Endodermal cell (in vitro differentiated cells): ENCODE measurements around the gene ACAA2. TPM values are rescaled to one million over a fixed set of nuclear protein-coding genes. Genes with fewer than 3 reads are reported as not detected.

Experiments used
- DNase-seq: peaks from one replicate; pipeline ENCODE4 v3.0.0-alpha.2; 2017
- H3K27ac ChIP-seq: 2 replicates; pipeline ENCODE4 v1.5.1; 2013; ENCODE audit warnings: mild to moderate bottlenecking, low read depth, low read length, moderate library complexity
- H3K27me3 ChIP-seq: 2 replicates; pipeline ENCODE4 v1.6.1; 2013; ENCODE audit warnings: mild to moderate bottlenecking, low read length, moderate library complexity; ENCODE audit not compliant: insufficient read depth, control insufficient read depth, poor library complexity, severe bottlenecking
- H3K36me3 ChIP-seq: 2 replicates; pipeline ENCODE4 v1.7.0; 2013; ENCODE audit warnings: mild to moderate bottlenecking, low read length, moderate library complexity; ENCODE audit not compliant: control insufficient read depth, insufficient read depth
- H3K4me1 ChIP-seq: one replicate; pipeline ENCODE4 v1.7.0; 2013; ENCODE audit warnings: low read length; ENCODE audit not compliant: control insufficient read depth, insufficient read depth
- H3K4me3 ChIP-seq: 2 replicates; pipeline ENCODE4 v1.5.1; 2013; ENCODE audit warnings: mild to moderate bottlenecking, low read length, moderate library complexity
- H3K9ac ChIP-seq: 2 replicates; pipeline ENCODE4 v1.6.1; 2013; ENCODE audit warnings: mild to moderate bottlenecking, low read length, moderate library complexity; ENCODE audit not compliant: poor library complexity, severe bottlenecking; ENCODE audit errors: extremely low read depth
- H3K9me3 ChIP-seq: 2 replicates; pipeline ENCODE4 v1.6.1; 2013; ENCODE audit warnings: mild to moderate bottlenecking, low read length, moderate library complexity; ENCODE audit not compliant: control insufficient read depth
- H3K27ac Mint-ChIP-seq: 2 replicates; pipeline ENCODE4 v1.8.0; 2020; ENCODE audit warnings: mixed read lengths
- H3K27me3 Mint-ChIP-seq: 2 replicates; pipeline ENCODE4 v1.8.0; 2021; ENCODE audit warnings: mild to moderate bottlenecking, mixed read lengths; ENCODE audit not compliant: insufficient read depth
- H3K36me3 Mint-ChIP-seq: 2 replicates; pipeline ENCODE4 v1.8.0; 2020; ENCODE audit warnings: low read depth, mixed read lengths
- H3K4me1 Mint-ChIP-seq: 2 replicates; pipeline ENCODE4 v1.8.0; 2020; ENCODE audit warnings: mixed read lengths
- H3K4me3 Mint-ChIP-seq: 2 replicates; pipeline ENCODE4 v1.8.0; 2020; ENCODE audit warnings: mild to moderate bottlenecking, moderate library complexity, mixed read lengths
- H3K9me3 Mint-ChIP-seq: 2 replicates; pipeline ENCODE4 v1.8.0; 2020; ENCODE audit warnings: mild to moderate bottlenecking, mixed read lengths
- CTCF ChIP-seq: fragments of 200-600 bp; sonication (generic); conservative IDR thresholded peaks from 2 replicates; pipeline ENCODE4 v1.5.0; 2021; ENCODE audit warnings: antibody characterized with exemption, mild to moderate bottlenecking
- WGBS, 2 experiments: methylation state at CpG; one replicate each; pipeline versions ENCODE4 v1.1.5 to v1.1.7; 2013; ENCODE audit warnings: missing lambda C conversion rate in 2 of 2, mixed read lengths in 1 of 2; ENCODE audit not compliant: insufficient coverage in 1 of 2, insufficient read length in 1 of 2; 5-methylcytosine and 5-hydroxymethylcytosine counted together
- total RNA-seq, 2 donors: library from RNA; stranded (reverse); fragmentation: NEBNext Ultra II Directional in 1 of 2; extraction: Animal tissue kit (Norgen Biotek cat#: 25700) in 1 of 2; gene quantifications; 2 replicates in 1 of 2; 3 replicates in 1 of 2; pipeline ENCODE4 v1.2.1, GENCODE V29; 2021

Gene ACAA2
- total RNA-seq, 2 donors from 2014 or later: 128 to 131 TPM

DNA sequence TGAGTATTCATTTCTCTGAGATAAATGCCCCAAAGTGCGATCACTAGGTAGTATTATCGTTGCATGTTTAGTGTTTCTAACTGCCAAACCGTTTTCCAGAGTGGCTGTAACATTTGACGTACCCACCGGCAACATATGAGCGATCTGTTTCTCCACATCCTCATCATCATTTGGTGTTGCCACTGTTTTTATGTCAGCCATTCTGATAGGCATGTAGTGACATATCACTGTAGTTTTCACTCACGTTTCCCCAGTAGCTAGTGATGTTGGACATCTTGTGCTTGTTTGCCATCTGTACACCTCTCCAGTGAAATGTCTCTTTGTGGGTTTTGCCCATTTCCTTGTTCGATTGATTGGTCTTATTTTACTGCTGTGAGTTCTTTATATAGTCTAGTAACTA, 63.8 kb downstream of the ACAA2 start:
- Histone ChIP-seq H3K9ac (no peak overlapping the region), H3K4me3 (no peak overlapping the region), H3K36me3 (no peaks in the 10 kb centered on the region), H3K9me3 (peaks cover 3% of the 10 kb centered on the region), H3K27ac (no peak overlapping the region), H3K27me3 (no peaks in the 10 kb centered on the region), H3K4me1 (no peaks in the 10 kb centered on the region)
- Mint-ChIP-seq H3K9me3 (no peaks in the 10 kb centered on the region), H3K4me1 (peaks cover 6% of the 10 kb centered on the region), H3K36me3 (no peaks in the 10 kb centered on the region), H3K4me3 (no peak overlapping the region), H3K27me3 (peaks cover 5% of the 10 kb centered on the region), H3K27ac (no peak overlapping the region)
- no peak for TF ChIP-seq CTCF
- 93 to 94% methylated on average over 8 of the region's 8 CpGs for WGBS, 2 experiments
- no peak for DNase-seq

DNA sequence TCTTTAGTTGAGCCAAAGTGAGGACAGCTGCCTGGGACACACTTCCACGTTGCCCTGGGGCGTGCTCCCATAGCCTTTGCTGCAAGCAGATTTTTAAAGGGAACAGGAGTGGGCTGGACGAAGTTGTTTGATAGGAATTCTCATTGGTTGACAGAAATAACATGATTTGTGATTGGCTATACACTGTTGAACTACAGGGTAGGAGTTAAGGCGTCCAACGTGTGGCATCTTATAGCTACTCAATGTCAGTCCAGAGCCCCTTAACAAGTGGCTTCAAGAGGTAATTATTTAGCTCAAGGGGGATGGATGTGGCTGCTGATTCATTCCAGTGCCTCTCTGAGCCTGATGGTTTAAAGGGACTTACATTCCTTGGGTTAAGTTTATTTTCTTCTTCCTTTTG, 65.5 kb downstream of the ACAA2 start:
- TF ChIP-seq CTCF: no peak
- 73 to 78% methylated on average over 5 of the region's 5 CpGs for WGBS, 2 experiments
- H3K9me3 Mint-ChIP-seq: no peaks in the 10 kb centered on the region
- peaks cover 5% of the 10 kb centered on the region for H3K27me3 Mint-ChIP-seq
- no peaks in the 10 kb centered on the region for H3K36me3 ChIP-seq
- no peaks in the 10 kb centered on the region for H3K4me1 ChIP-seq
- DNase-seq: peak; percentile 49
- H3K27me3 ChIP-seq: no peaks in the 10 kb centered on the region
- H3K27ac Mint-ChIP-seq: no peak overlapping the region
- no peak overlapping the region for H3K4me3 ChIP-seq
- no peak overlapping the region for H3K4me3 Mint-ChIP-seq
- H3K36me3 Mint-ChIP-seq: no peaks in the 10 kb centered on the region
- no peak overlapping the region for H3K9ac ChIP-seq
- no peak overlapping the region for H3K27ac ChIP-seq
- peaks cover 6% of the 10 kb centered on the region for H3K4me1 Mint-ChIP-seq
- H3K9me3 ChIP-seq: no peaks in the 10 kb centered on the region

GRCh38 chr18:49745045-49746014, 68.0 kb downstream of the ACAA2 start:
- H3K27me3 Mint-ChIP-seq: peaks cover 2% of the 10 kb centered on the region
- H3K9me3 Mint-ChIP-seq: no peaks in the 10 kb centered on the region
- no peak overlapping the region for H3K4me3 Mint-ChIP-seq
- Histone ChIP-seq H3K4me1 (no peaks in the 10 kb centered on the region), H3K4me3 (no peak overlapping the region), H3K27ac (no peak overlapping the region), H3K36me3 (no peaks in the 10 kb centered on the region), H3K27me3 (no peaks in the 10 kb centered on the region), H3K9ac (no peak overlapping the region), H3K9me3 (no peaks in the 10 kb centered on the region)
- no peak for TF ChIP-seq CTCF
- no peaks in the 10 kb centered on the region for H3K4me1 Mint-ChIP-seq
- no peak for DNase-seq
- no peak overlapping the region for H3K27ac Mint-ChIP-seq
- WGBS, 2 experiments: 94 to 95% methylated on average over 10 to 11 of the region's 11 CpGs
- H3K36me3 Mint-ChIP-seq: no peaks in the 10 kb centered on the region
